Endothelial cell of umbilical vein (primary cell): ENCODE measurements around the gene ZFP30. TPM values are rescaled to one million over a fixed set of nuclear protein-coding genes. Genes with fewer than 3 reads are reported as not detected.

ENCODE experiments used
- BruUV-seq: library from RNA; stranded (reverse); fragments of 400-500 nt; replicated peaks from 2 replicates; lab custom pipeline; 2021; lab: Mats Ljungman, UMichigan
- CTCF ChIA-PET: fragments of 300-600, 350-600 bp; sonication (Branson Sonifier 250); formaldehyde crosslinking; loops from one replicate; lab custom pipeline; 2021; ENCODE audit warnings: antibody characterized with exemption, inconsistent platforms; lab: Charles Lee
- POLR2A ChIA-PET: fragments of 300-600, 350-600 bp; sonication (Branson Sonifier 250); formaldehyde crosslinking; loops from one replicate; lab custom pipeline; 2021; ENCODE audit warnings: antibody characterized with exemption, inconsistent platforms; lab: Charles Lee
- DNase-seq: peaks from one replicate; pipeline ENCODE4 v3.0.0-alpha.2; 2011; ENCODE audit warnings: low read depth, low spot score
- FAIRE-seq: peaks from 2 replicates; lab custom pipeline; 2011; peaks lifted over from hg19 to GRCh38; lab: Jason Lieb, UNC
- H2AFZ ChIP-seq: 2 replicates; pipeline ENCODE4 v1.6.0; 2012; ENCODE audit warnings: low read depth, low read length, control low read depth, inconsistent platforms
- H3K27ac ChIP-seq: 2 replicates; pipeline ENCODE4 v1.5.1; 2011; ENCODE audit warnings: low read depth, mild to moderate bottlenecking, control low read depth, low read length, moderate library complexity; ENCODE audit not compliant: insufficient read depth
- H3K27me3 ChIP-seq, 2 experiments: 2 replicates each; pipeline versions ENCODE4 v1.6.0 to v1.6.1; 2011; ENCODE audit warnings: low read length in 2 of 2, mixed read lengths in 1 of 2; ENCODE audit not compliant: control insufficient read depth in 2 of 2, insufficient read depth in 2 of 2
- H3K36me3 ChIP-seq, 2 experiments: 2 replicates in 1 of 2; 3 replicates in 1 of 2; pipeline ENCODE4 v1.5.1; 2011; ENCODE audit warnings: low read length in 2 of 2, mild to moderate bottlenecking in 1 of 2, moderate library complexity in 1 of 2; ENCODE audit not compliant: control insufficient read depth in 2 of 2, insufficient read depth in 2 of 2; ENCODE audit errors: extremely low read depth in 1 of 2
- H3K4me1 ChIP-seq: 3 replicates; pipeline ENCODE4 v1.5.1; 2011; ENCODE audit warnings: mild to moderate bottlenecking, low read length; ENCODE audit not compliant: control insufficient read depth, insufficient read depth; ENCODE audit errors: extremely low read depth
- H3K4me2 ChIP-seq: 2 replicates; pipeline ENCODE4 v1.6.1; 2011; ENCODE audit warnings: low read length, control low read depth, mixed read lengths; ENCODE audit not compliant: insufficient read depth
- H3K4me3 ChIP-seq, 3 experiments: fragments of 200-600 bp in 1 of 3; sonication (generic), shearing (Covaris generic) in 1 of 3; replicated peaks in 1 of 3; 2 replicates each; pipeline ENCODE4 v1.5.1; 2011 to 2016; ENCODE audit warnings: control low read depth in 3 of 3, low read length in 3 of 3, mild to moderate bottlenecking in 2 of 3, inconsistent platforms in 1 of 3, low read depth in 1 of 3, moderate library complexity in 1 of 3; ENCODE audit not compliant: insufficient read depth in 1 of 3
- H3K79me2 ChIP-seq: 2 replicates; pipeline ENCODE4 v1.6.0; 2012; ENCODE audit warnings: low read length, inconsistent platforms; ENCODE audit not compliant: control insufficient read depth, insufficient read depth
- H3K9ac ChIP-seq: replicated peaks from 2 replicates; pipeline ENCODE3; 2011; ENCODE audit warnings: low read length, control low read depth; ENCODE audit not compliant: insufficient read depth; ENCODE audit errors: extremely low read depth
- H3K9me1 ChIP-seq: replicated peaks from 3 replicates; pipeline ENCODE4 v1.6.0; 2011; ENCODE audit warnings: mild to moderate bottlenecking, low read length; ENCODE audit not compliant: control insufficient read depth, insufficient read depth; ENCODE audit errors: extremely low read depth
- H3K9me3 ChIP-seq: replicated peaks from 2 replicates; pipeline ENCODE4 v1.5.1; 2012; ENCODE audit warnings: low read length, inconsistent platforms; ENCODE audit not compliant: control insufficient read depth, insufficient read depth
- H4K20me1 ChIP-seq: replicated peaks from 2 replicates; pipeline ENCODE3; 2011; ENCODE audit warnings: mild to moderate bottlenecking, low read length; ENCODE audit not compliant: control insufficient read depth, insufficient read depth; ENCODE audit errors: extremely low read depth
- CTCF ChIP-seq, 2 donors: IDR thresholded peaks; 1 replicate in 1 of 2; 2 replicates in 1 of 2; pipeline ENCODE4 v1.5.1; 2011; ENCODE audit warnings: low read length in 2 of 2, mild to moderate bottlenecking in 2 of 2, moderate library complexity in 2 of 2, control low read depth in 1 of 2, inconsistent platforms in 1 of 2, low read depth in 1 of 2; ENCODE audit not compliant: insufficient read depth in 1 of 2; ENCODE audit errors: extremely low read depth in 1 of 2
- EZH2 ChIP-seq: IDR thresholded peaks from 2 replicates; pipeline ENCODE4 v1.6.1; 2012; ENCODE audit warnings: borderline replicate concordance, low read depth, mild to moderate bottlenecking, moderate library complexity, low read length, inconsistent platforms; ENCODE audit not compliant: severe bottlenecking
- FOS ChIP-seq: IDR thresholded peaks from 2 replicates; pipeline ENCODE4 v1.6.1; 2011; ENCODE audit warnings: mild to moderate bottlenecking, low read length, moderate library complexity, borderline replicate concordance; ENCODE audit not compliant: insufficient read depth
- GATA2 ChIP-seq: IDR thresholded peaks from 2 replicates; pipeline ENCODE4 v1.7.0; 2011; ENCODE audit warnings: low read depth, mild to moderate bottlenecking, moderate library complexity, mixed read lengths, low read length; ENCODE audit not compliant: insufficient read length, insufficient read depth
- JUN ChIP-seq: IDR thresholded peaks from 2 replicates; pipeline ENCODE4 v1.6.1; 2011; ENCODE audit warnings: borderline replicate concordance, low read depth; ENCODE audit not compliant: insufficient read length, insufficient read depth
- MAX ChIP-seq: IDR thresholded peaks from 2 replicates; pipeline ENCODE4 v1.6.1; 2011; ENCODE audit not compliant: insufficient read depth, insufficient read length
- MYC ChIP-seq: IDR thresholded peaks from one replicate; pipeline ENCODE4 v1.6.1; 2011; ENCODE audit warnings: mild to moderate bottlenecking, low read depth, low read length
- POLR2A ChIP-seq: IDR thresholded peaks from 2 replicates; pipeline ENCODE4 v1.6.1; 2012; ENCODE audit warnings: low read depth, mild to moderate bottlenecking, control low read depth, low read length
- POLR2AphosphoS5 ChIP-seq: IDR thresholded peaks from 2 replicates; pipeline ENCODE4 v1.6.1; 2012; ENCODE audit warnings: low read depth, mild to moderate bottlenecking, control low read depth, low read length, moderate library complexity; ENCODE audit not compliant: insufficient read depth
- dilution Hi-C: fragments of 300-500 bp; cut with MboI; formaldehyde crosslinking; loops from one replicate; pipeline ENCODE4 v1.15.0; 2019; ENCODE audit warnings: low sequenced_read_pairs; ENCODE audit not compliant: extremely low pct_ligation_motif_present
- intact Hi-C: fragments of 100-400 bp; cut with micrococcal nuclease; formaldehyde crosslinking; loops from one replicate; pipeline ENCODE4 v1.10.0; 2022
- polyA plus RNA-seq, 4 experiments: library from polyadenylated mRNA; depleted of rRNA in 3 of 4; stranded (reverse) in 3 of 4; unstranded in 1 of 4; fragments of >200 nt; gene quantifications; 2 replicates each; pipeline versions ENCODE4 v1.2.1 to v1.2.3, GENCODE V29; 2011 to 2012; ENCODE audit warnings: missing spikeins in 1 of 4
- total RNA-seq: library from RNA; stranded (reverse); gene quantifications from 2 replicates; pipeline ENCODE4 v1.2.3, GENCODE V29; 2021

The ZFP30 gene
- total and polyA plus RNA-seq, 2 donors (not counting 3 experiments of a cell fraction or from before 2014, with no cell fraction given) = 1.6 to 7.6 TPM

- Histone ChIP-seq H3K4me1 (no peaks in the 10 kb centered on the region), H3K27ac (no peak overlapping the region), H4K20me1 (no peaks in the 10 kb centered on the region), H3K36me3 (peaks cover 0 to 2% of the 10 kb centered on the region in 2 experiments), H2AFZ (no peak overlapping the region), H3K27me3 (no peaks in the 10 kb centered on the region), H3K4me3 (no peak overlapping the region), H3K4me2 (no peak overlapping the region), H3K9me3 (peaks cover 2% of the 10 kb centered on the region), H3K9me1 (no peaks in the 10 kb centered on the region), H3K79me2 (no peaks in the 10 kb centered on the region), H3K9ac (no peak overlapping the region)
- no peak for DNase-seq
- dilution Hi-C loops = no loop called here
- TF ChIP-seq FOS = no peak
- TF ChIP-seq CTCF (IDR thresholded peaks at IDR 0.05; ENCODE audit: extremely low read depth in 1 of 2, insufficient read depth in 1 of 2, low read depth in 1 of 2, low read length in 2 of 2) = no peak
- no peak for TF ChIP-seq GATA2
- no peak for TF ChIP-seq MYC
- no peak for TF ChIP-seq JUN
- no peak for TF ChIP-seq MAX
- no peak for TF ChIP-seq POLR2AphosphoS5
- no peak for TF ChIP-seq POLR2A
- no peak for TF ChIP-seq EZH2
- CTCF ChIA-PET = no interaction called here
- intact Hi-C loops = no loop called here
- POLR2A ChIA-PET = no interaction called here
- FAIRE-seq = no peak
- BruUV-seq = no TSS peak
Measured at GRCh38 chr19:37698216-37698615, 43.0 kb upstream of the ZFP30 start.
